Activated naive CD8-positive, alpha-beta T cell treated with anti-CD3 and anti-CD28 coated beads for 36 hours (primary cell): ENCODE results near the gene CHERP. TPM values are rescaled to one million over a fixed set of nuclear protein-coding genes. Genes with fewer than 3 reads are reported as not detected.
A peak's percentile ranks its signal among the peaks of the same experiment; 100 is the strongest.
"Not testable (repeated sequence)": the region's sequence is repeated elsewhere in the genome, so short reads cannot be mapped to it uniquely, and the experiment has no call there.

Source experiments
- DNase-seq: peaks from one replicate; pipeline ENCODE4 v3.0.0; 2021
- H3K27ac Mint-ChIP-seq: one replicate; pipeline ENCODE4 v1.8.0; 2022; ENCODE audit warnings: mild to moderate bottlenecking, moderate library complexity, mixed read lengths
- H3K27me3 Mint-ChIP-seq: one replicate; pipeline ENCODE4 v1.8.0; 2022; ENCODE audit warnings: mild to moderate bottlenecking, mixed read lengths
- H3K36me3 Mint-ChIP-seq: one replicate; pipeline ENCODE4 v1.8.0; 2021; ENCODE audit warnings: mild to moderate bottlenecking, mixed read lengths
- H3K4me1 Mint-ChIP-seq: one replicate; pipeline ENCODE4 v1.8.0; 2021; ENCODE audit warnings: mixed read lengths
- H3K4me3 Mint-ChIP-seq: one replicate; pipeline ENCODE4 v1.8.0; 2022; ENCODE audit warnings: mild to moderate bottlenecking, moderate library complexity, mixed read lengths
- H3K9me3 Mint-ChIP-seq: one replicate; pipeline ENCODE4 v1.8.0; 2022; ENCODE audit warnings: mixed read lengths
- total RNA-seq, 2 experiments: library from RNA; stranded (reverse); gene quantifications; one replicate each; pipeline ENCODE4 v1.2.3, GENCODE V29; 2021

Gene CHERP
- total RNA-seq, 2 experiments from 2014 or later, result 82.3 to 93.7 TPM

DNA sequence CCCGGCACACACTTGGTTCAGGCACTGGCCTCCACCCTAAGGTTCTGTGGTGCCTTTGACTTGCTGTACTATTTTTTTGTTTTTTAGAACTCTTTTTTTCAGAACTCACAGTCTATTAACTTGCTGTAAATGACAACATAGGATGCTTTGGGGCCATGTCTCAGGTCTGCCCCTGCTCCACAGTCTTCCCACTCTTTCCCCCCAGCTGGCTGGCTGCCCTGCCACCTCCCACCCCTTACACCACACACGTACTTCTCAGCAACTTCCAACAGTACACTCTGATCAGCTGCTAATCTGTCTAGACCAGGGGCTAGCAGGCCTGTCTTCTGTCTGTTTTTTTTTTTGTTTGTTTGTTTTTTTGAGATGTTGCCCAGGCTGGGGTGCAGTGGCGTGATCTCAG lies 38.0 kb downstream of the CHERP start:
- Mint-ChIP-seq H3K9me3 (no peaks in the 10 kb centered on the region), H3K27me3 (no peaks in the 10 kb centered on the region), H3K27ac (no peak overlapping the region)

DNA sequence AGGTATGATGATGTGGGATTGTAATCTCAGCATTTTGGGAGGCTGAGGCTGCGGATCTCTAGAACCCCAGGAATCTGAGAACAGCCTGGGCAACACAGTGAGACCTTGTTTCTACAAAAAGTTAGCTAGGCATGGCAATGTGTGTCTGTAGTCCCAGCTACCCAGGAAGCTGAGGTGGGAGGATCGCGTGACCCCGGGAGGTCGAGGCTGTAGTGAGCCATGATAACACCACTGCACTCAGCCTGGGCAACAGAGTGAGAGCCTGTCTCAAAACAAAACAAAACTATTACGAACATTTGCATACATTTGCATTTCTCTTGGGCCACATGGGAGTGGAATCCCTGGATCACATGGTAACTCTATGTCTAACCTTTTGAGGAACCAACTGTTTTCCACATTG lies 44.4 kb downstream of the CHERP start:
- Mint-ChIP-seq H3K4me3 (peak overlapping the region; percentile 8), H3K27me3 (no peaks in the 10 kb centered on the region), H3K36me3 (peaks cover 2% of the 10 kb centered on the region), H3K9me3 (no peaks in the 10 kb centered on the region), H3K4me1 (peaks cover 5% of the 10 kb centered on the region), H3K27ac (no peak overlapping the region)
- DNase-seq, result no peak

More for the DNA sequence above, 38.0 kb downstream of the CHERP start:
- Mint-ChIP-seq H3K4me1 (no peaks in the 10 kb centered on the region), H3K36me3 (peaks cover 2% of the 10 kb centered on the region), H3K4me3 (no peak overlapping the region)
- no peak for DNase-seq

DNA sequence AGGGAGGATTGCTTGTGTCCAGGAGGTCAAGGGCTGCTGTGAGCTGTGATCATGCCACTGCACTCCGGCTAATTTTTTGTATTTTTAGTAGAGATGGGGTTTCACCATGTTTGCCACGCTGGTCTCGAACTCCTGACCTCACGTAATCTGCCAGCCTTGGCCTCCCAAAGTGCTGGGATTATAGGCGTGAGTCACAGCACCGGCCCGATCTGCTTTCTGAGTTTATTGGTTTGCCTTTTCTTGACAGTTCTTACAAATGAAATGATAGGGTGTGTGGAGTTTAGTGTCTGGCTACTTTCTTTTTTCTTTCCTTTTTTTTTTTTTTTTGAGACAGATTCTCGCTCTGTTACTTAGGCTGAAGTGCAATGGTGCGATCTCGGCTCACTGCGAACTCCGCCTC lies 45.2 kb downstream of the CHERP start:
- no peak for DNase-seq
- Mint-ChIP-seq H3K4me3 (peak overlapping the region; percentile 98), H3K27ac (no peak overlapping the region), H3K36me3 (peaks cover 2% of the 10 kb centered on the region), H3K9me3 (no peaks in the 10 kb centered on the region), H3K27me3 (no peaks in the 10 kb centered on the region), H3K4me1 (peaks cover 5% of the 10 kb centered on the region)

DNA sequence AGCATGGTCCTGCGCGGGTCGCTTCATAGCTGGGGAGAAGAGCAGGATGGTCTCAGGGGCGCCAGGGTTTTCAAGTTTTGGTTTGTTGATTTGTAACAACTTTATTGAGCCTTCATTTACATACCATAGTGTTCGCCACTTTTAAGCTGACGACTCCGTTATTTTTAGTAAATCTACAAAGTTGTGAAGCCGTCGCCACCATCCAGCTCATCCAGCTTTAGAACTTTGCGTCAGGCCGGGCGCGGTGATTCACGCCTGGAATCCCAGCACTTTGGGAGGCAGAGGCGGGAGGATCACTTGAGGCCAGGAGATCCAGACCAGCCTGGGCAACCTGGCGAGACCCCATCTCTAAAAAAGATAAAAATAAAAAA lies 45.6 kb downstream of the CHERP start:
- H3K9me3 Mint-ChIP-seq, result no peaks in the 10 kb centered on the region
- H3K27ac Mint-ChIP-seq, result peak overlapping the region; percentile 78
- no peaks in the 10 kb centered on the region for H3K27me3 Mint-ChIP-seq
- H3K36me3 Mint-ChIP-seq, result no peaks in the 10 kb centered on the region
- no peak for DNase-seq
- peak overlapping the region; percentile 98 for H3K4me3 Mint-ChIP-seq
- peaks cover 5% of the 10 kb centered on the region for H3K4me1 Mint-ChIP-seq

DNA sequence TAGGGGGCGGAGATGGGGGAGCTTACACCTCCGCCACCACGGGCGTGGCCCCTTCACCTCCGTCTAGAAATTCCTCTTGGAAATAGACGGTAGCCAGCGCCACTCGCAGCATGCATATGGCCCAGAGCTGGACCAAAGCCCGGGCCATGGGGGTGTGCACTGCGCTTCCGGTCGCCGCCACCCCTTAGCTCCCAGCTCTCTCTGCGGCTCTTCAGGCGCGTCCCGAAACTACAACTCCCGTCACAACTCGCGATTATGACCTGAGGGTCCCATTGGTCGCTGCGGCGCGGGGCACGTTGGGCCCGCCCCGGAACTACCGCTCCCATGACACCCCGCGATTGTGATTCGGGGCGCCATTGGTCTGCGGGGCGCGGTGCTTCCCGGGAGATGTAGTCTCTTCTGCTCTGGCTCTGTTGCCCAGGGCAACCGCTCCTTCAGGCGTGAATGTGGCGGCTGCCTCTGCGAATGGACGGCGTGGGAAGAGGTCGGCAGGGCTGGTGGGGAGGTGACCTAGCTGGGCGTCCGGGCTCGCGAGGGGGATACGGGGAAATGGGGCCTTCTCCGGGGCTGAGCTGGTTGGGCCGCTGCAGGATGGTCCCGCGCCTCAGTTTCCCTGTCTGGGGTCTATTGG lies 46.1 kb downstream of the CHERP start, which contains the start of the genes C19orf44 and CALR3:
Gene C19orf44, plus strand, starts transcription at position 413 of the 631 bp plus-strand sequence. CDS start 4,399 bp downstream, outside the sequence.
Gene CALR3, minus strand, starts transcription at position 186 of the 631 bp plus-strand sequence. Its CDS starts 38 bp downstream, at position 148.
- Mint-ChIP-seq H3K27ac (peak within 1 kb of the TSS; percentile 78), H3K4me1 (peaks cover 5% of the 10 kb centered on the region), H3K4me3 (peak within 1 kb of the TSS; percentile 98), H3K9me3 (no peaks in the 10 kb centered on the region), H3K36me3 (no peaks in the 10 kb centered on the region), H3K27me3 (no peaks in the 10 kb centered on the region)
- DNase-seq, result peak; percentile 99

DNA sequence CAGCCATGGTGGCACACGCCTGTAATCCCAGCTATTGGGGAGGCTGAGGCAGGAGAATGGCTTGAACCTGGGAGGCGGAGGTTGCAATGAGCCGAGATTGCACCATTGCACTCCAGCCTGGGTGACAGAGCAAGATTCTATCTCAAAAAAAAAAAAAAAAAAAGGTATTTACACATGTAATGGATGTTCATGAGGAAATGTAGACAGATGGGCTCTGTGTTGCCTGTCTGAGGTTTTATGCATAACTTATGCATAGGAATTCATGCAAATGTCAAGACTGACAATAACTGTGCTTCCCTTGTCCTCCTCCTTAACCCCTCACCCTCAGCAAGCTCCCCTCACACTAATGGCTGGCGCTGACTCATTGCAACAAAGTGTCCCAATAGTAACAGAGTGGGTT lies 55.8 kb downstream of the CHERP start:
- DNase-seq, H3K27me3 Mint-ChIP-seq, H3K9me3 Mint-ChIP-seq, H3K4me3 Mint-ChIP-seq, H3K4me1 Mint-ChIP-seq, H3K36me3 Mint-ChIP-seq, H3K27ac Mint-ChIP-seq: not testable (repeated sequence)

DNA sequence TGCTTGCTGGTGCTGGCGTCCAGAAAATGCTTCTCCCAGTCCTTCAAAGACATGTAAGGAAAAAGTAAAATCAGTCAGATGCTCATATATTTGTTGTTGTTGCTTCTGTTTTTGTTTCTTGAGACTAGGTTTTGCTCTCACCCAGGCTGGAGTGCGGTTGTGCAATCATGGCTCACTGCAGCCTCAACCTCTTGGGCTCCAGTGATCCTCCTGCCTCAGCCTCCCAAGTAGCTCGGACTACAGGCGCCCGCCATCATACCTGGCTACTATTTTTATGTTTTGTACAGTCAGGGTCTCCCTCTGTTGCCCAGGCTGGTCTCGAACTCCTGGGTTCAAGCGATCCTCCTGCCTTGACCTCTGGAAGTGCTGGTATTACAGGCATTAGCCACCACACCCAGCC lies 59.5 kb downstream of the CHERP start:
- Mint-ChIP-seq H3K4me1 (no peaks in the 10 kb centered on the region), H3K36me3 (no peaks in the 10 kb centered on the region), H3K4me3 (no peak overlapping the region), H3K9me3 (no peaks in the 10 kb centered on the region), H3K27ac (no peak overlapping the region), H3K27me3 (no peaks in the 10 kb centered on the region)
- DNase-seq, result no peak

DNA sequence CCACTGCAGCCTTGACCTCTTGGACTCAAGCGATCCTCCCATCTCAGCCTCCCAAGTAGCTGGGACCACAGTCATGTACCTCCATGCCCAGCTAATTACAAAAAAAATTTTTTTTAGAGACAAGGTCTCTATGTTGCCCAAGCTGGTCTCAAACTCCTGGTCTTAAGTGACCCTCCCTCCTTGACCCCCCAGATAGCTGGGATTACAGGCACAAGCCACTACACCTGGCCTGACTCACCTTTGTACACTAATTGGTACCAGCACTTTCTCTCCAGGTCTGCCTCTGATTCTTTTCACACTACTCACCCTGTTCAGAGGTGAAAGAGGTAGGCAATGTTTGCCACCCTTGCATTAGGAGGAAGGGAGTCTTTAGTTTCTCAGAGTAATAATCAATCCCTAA lies 64.9 kb downstream of the CHERP start:
- Mint-ChIP-seq H3K4me3 (no peak overlapping the region), H3K27me3 (no peaks in the 10 kb centered on the region), H3K4me1 (no peaks in the 10 kb centered on the region), H3K9me3 (peaks cover 3% of the 10 kb centered on the region), H3K36me3 (no peaks in the 10 kb centered on the region), H3K27ac (no peak overlapping the region)
- no peak for DNase-seq

DNA sequence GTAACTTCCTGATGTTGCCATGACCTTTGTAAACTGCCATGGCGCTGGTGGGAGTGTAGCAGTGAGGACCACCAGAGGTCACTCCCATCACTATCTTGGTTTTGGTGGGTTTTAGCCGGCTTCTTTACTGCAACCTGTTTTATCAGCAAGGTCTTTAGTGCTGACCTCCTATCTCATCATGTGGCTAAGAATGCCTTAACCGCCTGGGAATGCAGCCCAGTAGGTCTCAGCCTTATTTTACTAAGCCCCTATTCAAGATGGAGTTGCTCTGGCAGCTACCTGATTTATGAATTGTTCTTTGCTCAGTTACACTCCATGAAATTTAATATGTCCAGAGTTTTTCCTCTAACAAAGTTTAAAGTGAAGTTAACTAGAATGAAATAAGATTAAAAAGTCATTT lies 65.8 kb downstream of the CHERP start:
- Mint-ChIP-seq H3K27me3 (no peaks in the 10 kb centered on the region), H3K9me3 (peaks cover 3% of the 10 kb centered on the region)
- no peak for DNase-seq

DNA sequence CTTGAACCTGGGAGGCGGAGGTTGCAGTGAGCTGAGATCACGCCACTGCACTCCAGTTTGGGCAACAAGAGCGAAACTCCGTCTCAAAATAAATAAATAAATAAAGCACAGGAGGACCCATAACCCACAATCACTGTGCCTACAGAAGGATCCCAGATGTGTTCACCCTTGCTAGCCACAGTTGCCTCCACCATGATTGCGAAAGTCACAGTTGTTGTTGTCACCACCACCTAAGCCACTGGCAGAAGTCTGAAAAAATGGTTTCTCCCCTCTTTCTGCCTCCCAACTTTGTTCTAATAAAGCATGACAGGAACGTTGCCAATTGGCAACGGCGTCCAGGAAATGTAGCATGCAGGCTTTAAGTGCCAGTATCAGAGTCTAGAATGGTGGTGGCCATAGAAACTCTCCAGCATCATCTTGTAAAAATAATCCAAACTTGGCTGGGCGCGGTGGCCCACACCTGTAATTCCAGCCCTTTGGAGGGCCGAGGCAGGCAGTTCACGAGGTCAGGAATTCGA lies 68.3 kb downstream of the CHERP start:
- Mint-ChIP-seq H3K4me1 (peaks cover 13% of the 10 kb centered on the region), H3K27me3 (no peaks in the 10 kb centered on the region), H3K9me3 (peaks cover 3% of the 10 kb centered on the region), H3K4me3 (no peak overlapping the region), H3K36me3 (no peaks in the 10 kb centered on the region), H3K27ac (no peak overlapping the region)
- no peak for DNase-seq

More for the DNA sequence above, 65.8 kb downstream of the CHERP start:
- H3K4me1 Mint-ChIP-seq, result no peaks in the 10 kb centered on the region
- no peaks in the 10 kb centered on the region for H3K36me3 Mint-ChIP-seq
- H3K4me3 Mint-ChIP-seq, result no peak overlapping the region
- H3K27ac Mint-ChIP-seq, result no peak overlapping the region

DNA sequence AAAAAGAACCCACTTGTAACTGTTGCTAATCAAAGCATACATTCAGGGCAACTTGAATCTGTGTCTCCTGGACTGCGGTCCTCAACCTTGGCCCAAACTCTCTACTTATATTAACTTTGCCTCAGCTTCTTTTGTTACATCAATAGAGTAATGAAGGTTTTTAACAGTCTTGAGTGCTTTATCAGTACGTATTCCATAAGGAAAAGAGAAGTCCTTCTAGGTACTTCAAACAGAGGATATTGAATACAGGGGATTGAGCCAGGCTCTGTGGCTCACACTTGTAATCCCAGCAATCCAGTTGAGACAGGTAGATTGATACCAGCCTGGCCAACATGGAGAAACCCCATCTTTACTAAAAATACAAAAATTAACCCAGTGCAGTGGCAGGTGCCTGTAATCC lies 69.2 kb downstream of the CHERP start:
- peaks cover 3% of the 10 kb centered on the region for H3K9me3 Mint-ChIP-seq
- no peaks in the 10 kb centered on the region for H3K36me3 Mint-ChIP-seq
- H3K4me3 Mint-ChIP-seq, result no peak overlapping the region
- H3K27ac Mint-ChIP-seq, result no peak overlapping the region
- no peak for DNase-seq
- H3K27me3 Mint-ChIP-seq, result no peaks in the 10 kb centered on the region
- H3K4me1 Mint-ChIP-seq, result peaks cover 18% of the 10 kb centered on the region

DNA sequence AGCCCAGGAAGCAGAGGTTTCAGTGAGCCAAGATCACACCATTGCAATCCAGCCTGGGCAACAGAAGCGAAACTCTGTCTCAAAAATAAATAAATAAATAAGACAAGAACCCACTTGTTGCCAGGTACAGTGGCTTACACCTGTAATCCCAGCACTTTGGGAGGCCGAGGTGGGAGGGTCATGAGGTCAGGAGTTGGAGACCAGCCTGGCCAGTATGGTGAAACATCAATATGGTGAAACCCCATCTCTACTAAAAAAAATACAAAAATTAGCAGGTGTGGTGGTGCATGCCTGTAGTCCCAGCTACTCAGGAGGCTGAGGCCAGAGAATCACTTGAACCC lies 69.7 kb downstream of the CHERP start:
- DNase-seq, H3K27ac Mint-ChIP-seq, H3K9me3 Mint-ChIP-seq, H3K27me3 Mint-ChIP-seq, H3K36me3 Mint-ChIP-seq: not testable (repeated sequence)
- H3K4me1 Mint-ChIP-seq, result peaks cover 18% of the 10 kb centered on the region
- peak overlapping the region; percentile 78 for H3K4me3 Mint-ChIP-seq

DNA sequence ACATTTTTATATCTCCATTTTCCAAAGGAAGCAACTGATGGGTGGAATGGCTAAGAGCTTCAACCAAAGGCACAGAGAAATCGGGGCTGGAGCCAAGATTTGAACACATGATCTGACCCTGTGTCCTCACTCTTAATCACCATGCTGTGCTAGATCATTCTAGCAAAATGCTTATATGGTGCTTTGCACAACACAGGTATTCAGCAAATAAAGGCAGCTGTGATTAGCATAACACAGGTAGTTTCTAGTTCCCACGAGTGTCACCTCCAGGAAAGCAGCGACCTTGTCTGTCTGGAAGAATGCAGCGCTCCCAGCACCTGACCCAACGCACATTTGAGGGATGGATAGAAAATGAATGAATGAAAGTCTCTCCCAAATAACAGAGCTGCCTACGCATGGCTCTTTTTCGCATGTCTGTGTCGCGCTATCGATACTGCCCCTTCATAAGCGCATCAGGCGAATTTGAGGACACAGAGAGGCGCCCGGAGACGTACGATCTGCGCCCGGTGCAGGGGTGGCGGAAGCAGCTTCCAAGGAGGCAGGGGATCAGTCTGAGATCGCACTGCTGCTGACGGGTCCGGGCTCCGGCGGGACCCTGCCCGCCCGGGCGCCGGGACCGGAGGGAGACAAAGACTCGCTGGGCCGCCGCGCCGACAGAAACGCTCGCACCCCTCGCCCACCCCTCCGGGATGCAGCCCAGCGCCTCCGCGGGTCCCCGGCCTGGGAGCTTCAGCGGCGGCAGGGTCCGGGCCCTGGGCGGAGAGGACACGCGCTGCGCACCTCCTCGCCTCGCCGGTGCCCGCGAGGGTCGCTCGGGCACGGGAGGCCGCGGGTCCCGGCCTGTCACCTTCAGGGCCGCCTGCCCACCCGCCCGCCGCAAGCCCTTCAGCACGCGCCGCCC lies 71.1 kb downstream of the CHERP start:
- Mint-ChIP-seq H3K36me3 (no peaks in the 10 kb centered on the region), H3K27ac (peak overlapping the region; percentile 34), H3K9me3 (peaks cover 3% of the 10 kb centered on the region), H3K4me3 (peak overlapping the region; percentile 87), H3K4me1 (peaks cover 20% of the 10 kb centered on the region), H3K27me3 (no peaks in the 10 kb centered on the region)
- DNase-seq, result peak; percentile 44

DNA sequence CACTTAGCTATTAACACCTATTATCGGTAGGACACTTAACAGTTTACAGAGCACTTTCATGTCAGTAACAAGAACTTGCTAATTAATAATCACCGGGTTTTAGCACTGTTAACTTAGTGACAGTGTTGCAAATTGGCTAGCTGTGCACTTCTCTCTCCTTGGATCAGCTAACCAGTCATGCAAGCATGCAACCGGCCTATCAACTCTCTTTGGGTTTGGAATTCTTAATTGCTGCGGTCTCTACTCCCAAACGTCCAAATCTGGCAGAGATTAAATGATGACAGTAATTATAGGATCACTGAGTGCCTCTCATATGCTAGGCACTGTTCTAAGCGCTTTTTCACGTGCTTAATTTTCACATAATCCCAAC lies 71.7 kb downstream of the CHERP start:
- peaks cover 3% of the 10 kb centered on the region for H3K9me3 Mint-ChIP-seq
- no peaks in the 10 kb centered on the region for H3K36me3 Mint-ChIP-seq
- no peak overlapping the region for H3K27ac Mint-ChIP-seq
- H3K4me3 Mint-ChIP-seq, result peak overlapping the region; percentile 87
- peaks cover 20% of the 10 kb centered on the region for H3K4me1 Mint-ChIP-seq
- H3K27me3 Mint-ChIP-seq, result no peaks in the 10 kb centered on the region
- no peak for DNase-seq
